ENCODE data around the gene PYROXD2. TPM values are rescaled to one million over a fixed set of nuclear protein-coding genes. Genes with fewer than 3 reads are reported as not detected.
"Not testable (repeated sequence)": the region's sequence is repeated elsewhere in the genome, so short reads cannot be mapped to it uniquely, and the experiment has no call there.

PYROXD2 gene
- polyA plus RNA-seq, 1 donor, result 27.4 TPM

- DNase-seq, result no peak
Observed at GRCh38 chr10:98365406-98366061, 49.4 kb downstream of the PYROXD2 start.

- DNase-seq, result no peak
Observed at GRCh38 chr10:98364432-98365102, 50.4 kb downstream of the PYROXD2 start.

GRCh38 chr10:98363220-98363619 lies 51.8 kb downstream of the PYROXD2 start:
- no peak for DNase-seq

- DNase-seq, result peak; percentile 47
Observed at GRCh38 chr10:98361131-98362025, 53.6 kb downstream of the PYROXD2 start.

- no peak for DNase-seq
Observed at GRCh38 chr10:98357194-98357822, 57.7 kb downstream of the PYROXD2 start.

GRCh38 chr10:98354491-98354890 lies 60.5 kb downstream of the PYROXD2 start:
- no peak for DNase-seq

- DNase-seq, result no peak
Observed at GRCh38 chr10:98353170-98353569, 61.8 kb downstream of the PYROXD2 start.

- no peak for DNase-seq
Observed at GRCh38 chr10:98351831-98352402, 63.1 kb downstream of the PYROXD2 start.

- peak; percentile 88 for DNase-seq
Observed at GRCh38 chr10:98349508-98349922, 65.5 kb downstream of the PYROXD2 start.

GRCh38 chr10:98346847-98347246 lies 68.1 kb downstream of the PYROXD2 start:
- DNase-seq, result no peak

- peak; percentile 49 for DNase-seq
Observed at GRCh38 chr10:98344589-98345038, 70.4 kb downstream of the PYROXD2 start.

GRCh38 chr10:98341701-98342100 lies 73.3 kb downstream of the PYROXD2 start:
- not testable (repeated sequence) for DNase-seq

- no peak for DNase-seq
Observed at GRCh38 chr10:98340940-98341310, 74.1 kb downstream of the PYROXD2 start.

GRCh38 chr10:98340261-98340939 lies 74.6 kb downstream of the PYROXD2 start:
- DNase-seq, result no peak

GRCh38 chr10:98339799-98340198 lies 75.2 kb downstream of the PYROXD2 start:
- no peak for DNase-seq

- DNase-seq, result peak; percentile 37
Observed at GRCh38 chr10:98338896-98339295, 76.1 kb downstream of the PYROXD2 start.

- DNase-seq, result peak; percentile 66
Observed at GRCh38 chr10:98338318-98338717, 76.7 kb downstream of the PYROXD2 start.

- no peak for DNase-seq
Observed at GRCh38 chr10:98337484-98337883, 77.5 kb downstream of the PYROXD2 start.
